AG09319 (cell line): ENCODE results near the gene RGS11.
"Not testable (repeated sequence)": the region's sequence is repeated elsewhere in the genome, so short reads cannot be mapped to it uniquely, and the experiment has no call there.

ENCODE experiments used
- DNase-seq: peaks from one replicate; pipeline ENCODE4 v3.0.0-alpha.2; 2010; ENCODE audit warnings: low read depth; ENCODE audit errors: extremely low read depth
- TF ChIP-seq, protein P1 (sequence below): IDR thresholded peaks from 2 replicates; pipeline ENCODE4 v1.5.1; 2011; ENCODE audit warnings: low read depth, mild to moderate bottlenecking, inconsistent platforms, low read length, moderate library complexity

RGS11 gene

DNA sequence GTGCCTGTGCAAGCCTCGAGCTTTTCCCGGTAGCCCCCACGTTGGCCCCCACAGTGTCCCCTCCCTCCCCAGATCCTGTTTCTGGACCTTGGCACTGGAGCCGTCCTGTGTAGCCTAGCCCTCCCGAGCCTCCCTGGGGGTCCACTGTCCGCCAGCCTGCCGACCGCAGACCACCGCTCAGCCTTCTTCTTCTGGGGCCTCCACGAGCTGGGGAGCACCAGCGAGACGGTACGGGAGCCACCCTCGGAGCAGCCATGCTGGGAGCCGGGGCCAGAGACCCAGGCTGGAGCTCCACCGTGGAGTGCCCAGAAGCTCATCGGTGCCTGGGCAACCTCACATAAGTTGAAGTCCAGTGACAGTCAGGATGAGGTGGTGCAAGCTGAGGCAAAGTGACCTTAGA, 11.8 kb downstream of the RGS11 start:
- DNase-seq, result no peak
- TF ChIP-seq, protein P1, sequence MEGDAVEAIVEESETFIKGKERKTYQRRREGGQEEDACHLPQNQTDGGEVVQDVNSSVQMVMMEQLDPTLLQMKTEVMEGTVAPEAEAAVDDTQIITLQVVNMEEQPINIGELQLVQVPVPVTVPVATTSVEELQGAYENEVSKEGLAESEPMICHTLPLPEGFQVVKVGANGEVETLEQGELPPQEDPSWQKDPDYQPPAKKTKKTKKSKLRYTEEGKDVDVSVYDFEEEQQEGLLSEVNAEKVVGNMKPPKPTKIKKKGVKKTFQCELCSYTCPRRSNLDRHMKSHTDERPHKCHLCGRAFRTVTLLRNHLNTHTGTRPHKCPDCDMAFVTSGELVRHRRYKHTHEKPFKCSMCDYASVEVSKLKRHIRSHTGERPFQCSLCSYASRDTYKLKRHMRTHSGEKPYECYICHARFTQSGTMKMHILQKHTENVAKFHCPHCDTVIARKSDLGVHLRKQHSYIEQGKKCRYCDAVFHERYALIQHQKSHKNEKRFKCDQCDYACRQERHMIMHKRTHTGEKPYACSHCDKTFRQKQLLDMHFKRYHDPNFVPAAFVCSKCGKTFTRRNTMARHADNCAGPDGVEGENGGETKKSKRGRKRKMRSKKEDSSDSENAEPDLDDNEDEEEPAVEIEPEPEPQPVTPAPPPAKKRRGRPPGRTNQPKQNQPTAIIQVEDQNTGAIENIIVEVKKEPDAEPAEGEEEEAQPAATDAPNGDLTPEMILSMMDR, result no peak

DNA sequence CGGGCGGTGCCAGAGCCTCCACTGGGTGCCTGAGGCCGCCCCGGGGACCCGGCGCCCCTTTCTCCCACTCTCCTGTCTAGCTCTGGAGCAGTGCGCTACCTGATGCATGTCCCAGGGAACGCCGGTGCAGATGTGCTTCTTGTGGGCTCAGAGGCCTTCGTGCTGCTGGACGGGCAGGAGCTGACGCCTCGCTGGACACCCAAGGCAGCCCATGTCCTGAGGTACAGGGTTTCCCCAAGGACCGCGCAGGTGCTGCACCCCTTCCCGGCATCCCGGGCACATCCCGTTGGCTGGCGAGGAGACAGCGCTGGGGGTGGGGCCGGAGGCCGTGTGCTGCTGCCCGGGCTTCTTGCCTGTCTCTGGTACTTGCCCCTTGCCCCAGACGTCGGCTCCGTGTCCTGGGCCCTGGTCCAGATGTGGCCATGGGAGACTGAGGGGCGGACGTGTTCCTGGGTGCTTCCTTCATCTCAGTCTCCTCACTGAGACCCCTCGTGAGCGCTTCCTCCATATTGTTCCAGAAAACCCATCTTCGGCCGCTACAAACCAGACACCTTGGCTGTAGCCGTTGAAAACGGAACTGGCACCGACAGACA, 12.5 kb downstream of the RGS11 start:
- TF ChIP-seq, protein P1, result no peak

DNA sequence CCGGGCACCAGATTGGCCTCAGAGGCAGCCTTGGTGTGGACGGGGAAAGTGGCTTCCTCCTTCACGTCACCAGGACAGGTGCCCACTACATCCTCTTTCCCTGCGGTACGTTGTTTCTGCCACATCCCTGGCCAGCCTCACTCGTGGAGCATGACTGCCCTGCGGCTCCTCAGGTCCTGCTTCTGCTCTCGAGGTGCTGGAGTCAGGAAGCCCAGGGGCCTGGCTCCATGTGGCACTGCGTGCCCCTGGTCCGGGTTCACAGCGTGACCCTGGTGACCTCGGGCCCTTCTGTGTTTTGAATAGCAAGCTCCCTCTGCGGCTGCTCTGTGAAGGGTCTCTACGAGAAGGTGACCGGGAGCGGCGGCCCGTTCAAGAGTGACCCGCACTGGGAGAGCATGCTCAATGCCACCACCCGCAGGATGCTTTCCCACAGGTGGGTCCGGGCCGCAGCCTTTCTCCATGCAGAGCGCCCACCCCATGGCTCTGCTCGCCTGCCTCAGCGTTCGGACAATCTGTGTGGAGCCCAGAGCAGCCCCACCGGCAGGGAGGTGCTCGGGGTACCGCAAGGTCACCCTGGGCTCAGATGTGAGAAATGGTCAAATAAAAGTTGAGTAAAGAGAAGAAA, 13.5 kb downstream of the RGS11 start:
- TF ChIP-seq, protein P1, result no peak
- DNase-seq, result no peak

More for the DNA sequence above, 12.5 kb downstream of the RGS11 start:
- DNase-seq, result no peak

DNA sequence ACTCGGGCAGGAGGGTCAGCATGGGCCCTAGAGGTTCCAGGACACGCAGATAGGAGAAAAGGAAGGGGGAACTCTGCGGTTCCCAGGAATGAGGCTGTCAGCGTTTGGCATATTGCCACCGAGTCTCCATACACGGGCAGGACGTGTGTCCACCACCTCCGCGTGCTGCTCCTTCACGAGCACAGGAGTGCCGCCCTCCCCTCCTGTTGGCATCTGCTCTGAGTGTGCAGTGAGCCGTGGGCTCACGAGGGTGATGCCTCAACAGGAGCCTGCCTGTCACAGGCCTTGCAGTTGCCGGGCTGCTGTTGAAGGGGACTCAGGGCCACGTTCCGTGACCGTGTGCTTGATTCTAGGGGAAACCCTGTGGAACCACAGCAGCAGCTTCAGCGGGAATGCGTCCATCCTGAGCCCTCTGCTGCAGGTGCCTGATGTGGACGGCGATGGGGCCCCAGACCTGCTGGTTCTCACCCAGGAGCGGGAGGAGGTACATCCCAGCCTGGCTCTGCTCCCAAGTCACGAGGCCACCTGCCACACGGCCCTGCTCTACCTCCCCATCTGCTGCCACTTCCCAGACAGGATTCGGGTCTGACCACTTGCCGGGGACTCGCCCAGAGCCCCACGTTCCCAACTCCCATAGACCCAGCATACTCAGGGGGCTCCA, 14.6 kb downstream of the RGS11 start:
- no peak for DNase-seq
- TF ChIP-seq, protein P1, result no peak

DNA sequence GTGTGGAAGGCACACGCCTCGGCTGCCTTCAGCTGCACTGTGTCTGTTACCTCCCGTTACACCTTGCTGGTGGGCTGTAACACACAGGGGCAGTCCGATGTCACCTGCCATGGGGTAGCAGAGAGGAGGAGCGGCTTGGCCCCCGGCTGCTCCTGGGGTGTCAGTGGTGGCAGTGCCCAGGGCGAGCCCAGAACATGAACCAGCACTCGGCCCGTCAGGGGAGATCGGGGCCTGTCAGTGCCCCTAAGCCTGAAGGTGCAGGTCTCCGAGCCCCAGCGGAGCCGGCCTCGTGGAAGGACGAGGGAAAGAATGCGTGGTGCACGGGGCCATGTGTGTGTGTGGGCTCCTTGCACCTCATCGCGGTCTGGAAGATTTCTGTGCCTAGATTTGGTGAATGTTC, 15.4 kb downstream of the RGS11 start:
- TF ChIP-seq, protein P1, result no peak

DNA sequence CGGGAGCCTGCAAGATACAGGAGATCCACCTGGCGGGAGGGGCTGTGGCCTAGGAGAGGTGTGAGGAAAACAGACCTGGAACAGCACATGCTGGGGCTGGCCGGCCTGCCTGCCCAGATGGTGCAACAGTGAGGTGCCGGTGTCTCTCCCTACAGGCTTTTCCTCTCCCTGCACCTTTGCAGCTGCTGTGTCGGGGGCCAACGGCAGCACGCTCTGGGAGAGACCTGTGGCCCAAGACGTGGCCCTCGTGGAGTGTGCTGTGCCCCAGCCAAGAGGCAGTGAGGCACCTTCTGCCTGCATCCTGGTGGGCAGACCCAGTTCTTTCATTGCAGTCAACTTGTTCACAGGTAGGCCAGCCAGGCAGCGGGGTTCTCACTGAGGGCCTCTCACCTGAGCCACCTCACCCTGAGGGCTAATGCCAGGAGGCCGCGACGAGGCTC, 15.9 kb downstream of the RGS11 start:
- TF ChIP-seq, protein P1, result no peak
- no peak for DNase-seq

More for the DNA sequence above, 15.4 kb downstream of the RGS11 start:
- no peak for DNase-seq

DNA sequence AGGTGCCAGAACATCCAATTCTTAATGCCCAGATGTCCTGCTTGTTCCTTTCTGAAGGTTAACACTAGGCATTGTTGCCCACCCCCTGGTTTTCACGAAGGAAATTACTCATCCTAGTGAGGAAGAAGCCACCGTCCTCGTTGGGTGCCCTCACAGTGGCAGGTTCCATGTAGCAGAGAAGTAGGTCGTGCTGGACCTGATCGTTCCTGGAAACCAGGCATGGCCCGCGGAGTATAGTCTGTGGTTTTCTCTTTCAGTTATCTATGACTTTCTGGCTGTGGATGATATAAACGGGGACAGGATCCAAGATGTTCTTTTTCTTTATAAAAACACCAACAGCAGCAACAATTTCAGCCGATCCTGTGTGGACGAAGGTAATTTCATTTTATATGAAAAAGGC, 16.5 kb downstream of the RGS11 start:
- TF ChIP-seq, protein P1, result no peak

DNA sequence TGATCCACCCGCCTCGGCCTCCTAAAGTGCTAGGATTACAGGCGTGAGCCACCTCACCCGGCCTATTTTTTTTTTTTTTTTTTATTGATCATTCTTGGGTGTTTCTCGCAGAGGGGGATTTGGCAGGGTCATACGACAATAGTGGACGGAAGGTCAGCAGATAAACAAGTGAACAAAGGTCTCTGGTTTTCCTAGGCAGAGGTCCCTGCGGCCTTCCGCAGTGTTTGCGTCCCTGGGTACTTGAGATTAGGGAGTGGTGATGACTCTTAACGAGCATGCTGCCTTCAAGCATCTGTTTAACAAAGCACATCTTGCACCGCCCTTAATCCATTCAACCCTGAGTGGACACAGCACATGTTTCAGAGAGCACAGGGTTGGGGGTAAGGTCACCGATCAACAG, 17.7 kb downstream of the RGS11 start:
- not testable (repeated sequence) for DNase-seq

More for the DNA sequence above, 16.5 kb downstream of the RGS11 start:
- DNase-seq, result no peak
